CD14-positive monocyte (primary cell): Measurements from ENCODE around the gene SLC25A17. TPM values are rescaled to one million over a fixed set of nuclear protein-coding genes. Genes with fewer than 3 reads are reported as not detected.

ENCODE experiments used
- DNase-seq, 3 donors: peaks; one replicate each; pipeline ENCODE4 v3.0.0-alpha.2; 2011 to 2022
- H2AFZ ChIP-seq: 2 replicates; pipeline ENCODE4 v1.6.0; 2012; ENCODE audit warnings: mild to moderate bottlenecking, low read depth, low read length, inconsistent platforms; ENCODE audit not compliant: insufficient read depth, poor library complexity, severe bottlenecking
- H3K27ac ChIP-seq, 2 donors: 1 replicate in 1 of 2; 2 replicates in 1 of 2; pipeline ENCODE4 v1.5.1; 2012 to 2013; ENCODE audit warnings: low read length in 2 of 2, control low read depth in 1 of 2, inconsistent platforms in 1 of 2, low read depth in 1 of 2, mild to moderate bottlenecking in 1 of 2
- H3K27me3 ChIP-seq, 2 donors: one replicate each; pipeline versions ENCODE4 v1.6.0 to v1.6.1; 2011 to 2013; ENCODE audit warnings: low read length in 2 of 2; ENCODE audit not compliant: control insufficient read depth in 2 of 2, insufficient read depth in 2 of 2
- H3K36me3 ChIP-seq, 2 donors: replicated peaks in 1 of 2; 1 replicate in 1 of 2; 2 replicates in 1 of 2; pipeline versions ENCODE4 v1.5.1 to v1.6.1; 2012 to 2013; ENCODE audit warnings: low read length in 2 of 2, control low read depth in 1 of 2, inconsistent platforms in 1 of 2, mild to moderate bottlenecking in 1 of 2; ENCODE audit not compliant: insufficient read depth in 2 of 2, control insufficient read depth in 1 of 2
- H3K4me1 ChIP-seq, 2 donors: 1 replicate in 1 of 2; 2 replicates in 1 of 2; pipeline versions ENCODE4 v1.5.1 to v1.6.1; 2012 to 2013; ENCODE audit warnings: low read length in 2 of 2, control low read depth in 1 of 2, inconsistent platforms in 1 of 2, mild to moderate bottlenecking in 1 of 2, moderate library complexity in 1 of 2; ENCODE audit not compliant: insufficient read depth in 2 of 2, control insufficient read depth in 1 of 2
- H3K4me2 ChIP-seq: replicated peaks from 2 replicates; pipeline ENCODE3; 2012; ENCODE audit warnings: low read length, moderate library complexity, mild to moderate bottlenecking; ENCODE audit not compliant: poor library complexity, severe bottlenecking; ENCODE audit errors: extremely low read depth
- H3K4me3 ChIP-seq, 3 experiments: fragments of 200-600 bp in 1 of 3; sonication (generic) in 1 of 3; replicated peaks in 1 of 3; 1 replicate in 2 of 3; 2 replicates in 1 of 3; pipeline ENCODE4 v1.5.1; 2011 to 2013; ENCODE audit warnings: low read length in 3 of 3, mild to moderate bottlenecking in 3 of 3, control low read depth in 2 of 3, low read depth in 2 of 3, inconsistent platforms in 1 of 3, moderate library complexity in 1 of 3
- H3K79me2 ChIP-seq: 2 replicates; pipeline ENCODE4 v1.6.0; 2012; ENCODE audit warnings: mild to moderate bottlenecking, control low read depth, inconsistent platforms, low read length, moderate library complexity; ENCODE audit not compliant: insufficient read depth
- H3K9ac ChIP-seq: 2 replicates; pipeline ENCODE4 v1.6.0; 2017; ENCODE audit warnings: low read length, mild to moderate bottlenecking; ENCODE audit not compliant: insufficient read depth, poor library complexity, severe bottlenecking
- H3K9me3 ChIP-seq, 2 donors: replicated peaks in 1 of 2; 1 replicate in 1 of 2; 2 replicates in 1 of 2; pipeline versions ENCODE4 v1.5.1 to v1.6.1; 2012 to 2013; ENCODE audit warnings: low read length in 2 of 2, control low read depth in 1 of 2; ENCODE audit not compliant: control insufficient read depth in 1 of 2, insufficient read depth in 1 of 2
- H4K20me1 ChIP-seq: 2 replicates; pipeline ENCODE4 v1.6.0; 2012; ENCODE audit warnings: mild to moderate bottlenecking, low read length, control low read depth, moderate library complexity; ENCODE audit not compliant: insufficient read depth
- H3K27ac Mint-ChIP-seq, 7 donors: one replicate each; pipeline ENCODE4 v1.8.0; 2020; ENCODE audit warnings: mild to moderate bottlenecking in 7 of 7, mixed read lengths in 7 of 7, moderate library complexity in 6 of 7, inconsistent platforms in 2 of 7
- H3K27me3 Mint-ChIP-seq, 3 donors: one replicate each; pipeline ENCODE4 v1.8.0; 2021 to 2022; ENCODE audit warnings: low read depth in 3 of 3, mild to moderate bottlenecking in 3 of 3, mixed read lengths in 3 of 3, moderate library complexity in 3 of 3, inconsistent platforms in 1 of 3
- H3K36me3 Mint-ChIP-seq, 2 donors: one replicate each; pipeline ENCODE4 v1.8.0; 2020; ENCODE audit warnings: mixed read lengths in 2 of 2, inconsistent platforms in 1 of 2, mild to moderate bottlenecking in 1 of 2
- H3K4me1 Mint-ChIP-seq: one replicate; pipeline ENCODE4 v1.8.0; 2020; ENCODE audit warnings: mild to moderate bottlenecking, mixed read lengths
- H3K4me3 Mint-ChIP-seq, 2 donors: one replicate each; pipeline ENCODE4 v1.8.0; 2020; ENCODE audit warnings: mild to moderate bottlenecking in 2 of 2, mixed read lengths in 2 of 2, moderate library complexity in 1 of 2
- H3K9me3 Mint-ChIP-seq, 7 donors: one replicate each; pipeline ENCODE4 v1.8.0; 2020 to 2022; ENCODE audit warnings: mixed read lengths in 7 of 7, mild to moderate bottlenecking in 6 of 7, moderate library complexity in 6 of 7, inconsistent platforms in 2 of 7
- WGBS: methylation state at CpG from one replicate; pipeline ENCODE4 v1.1.5; 2013; ENCODE audit warnings: missing lambda C conversion rate; ENCODE audit not compliant: insufficient coverage; 5-methylcytosine and 5-hydroxymethylcytosine counted together
- intact Hi-C, 2 donors: fragments of 100-400 bp; cut with micrococcal nuclease; formaldehyde crosslinking; loops; one replicate each; pipeline versions ENCODE4 v1.15.0 to v1.15.1; 2023
- polyA plus RNA-seq, 3 donors: library from polyadenylated mRNA; depleted of rRNA in 1 of 3; unstranded in 2 of 3; stranded (reverse) in 1 of 3; fragments of 300-500 nt in 2 of 3; fragments of >200 nt in 1 of 3; fragmentation: Illumina TruSeq in 2 of 3; gene quantifications; 1 replicate in 2 of 3; 2 replicates in 1 of 3; pipeline ENCODE4 v1.2.3, GENCODE V29; 2012 to 2021
- TF ChIP-seq, protein P1 (sequence below): fragments of 200-600 bp; IDR thresholded peaks from one replicate; pipeline ENCODE4 v1.8.0; 2022; ENCODE audit warnings: antibody characterized with exemption, mild to moderate bottlenecking

SLC25A17 gene
- polyA plus RNA-seq, 3 donors: 7.3 to 10.6 (median 8.8) TPM

DNA sequence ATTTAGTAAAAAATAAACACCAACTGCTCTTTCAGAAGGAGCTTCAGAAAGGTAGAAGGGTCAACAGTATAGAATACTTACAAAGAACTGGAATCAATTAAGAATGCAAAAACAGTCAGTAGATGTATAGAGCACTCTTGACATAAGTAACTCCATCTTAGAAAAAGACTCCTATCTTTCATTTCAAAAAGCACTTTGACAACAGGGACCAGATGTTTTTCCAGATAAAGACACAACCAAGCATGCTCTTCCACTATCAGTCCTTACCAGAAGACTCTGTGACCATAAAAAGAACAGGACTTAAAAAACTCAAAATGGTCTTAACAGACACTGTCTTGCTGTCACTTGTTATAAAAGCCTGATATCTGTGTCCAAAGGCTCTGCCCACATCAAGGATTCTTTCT is 5.2 kb downstream of the SLC25A17 start:
- intact Hi-C loops: loop anchor here in 1 of 2 donors (10.0 kb wide), 1 partner anchor 81 kb away; no protein-coding TSS in a partner anchor
- Mint-ChIP-seq H3K4me1 (peaks cover 20% of the 10 kb centered on the region), H3K36me3 (peaks cover 4 to 12% of the 10 kb centered on the region in 2 donors), H3K4me3 (no peak overlapping the region), H3K9me3 (no peaks in the 10 kb centered on the region), H3K27me3 (peaks cover 0 to 2% (median under 1%) of the 10 kb centered on the region in 3 donors), H3K27ac (peak overlapping the region in 1 of 7 donors; percentile 59)
- H3K4me3 ChIP-seq: no peak overlapping the region
- H3K27me3 ChIP-seq: no peaks in the 10 kb centered on the region
- H3K36me3 ChIP-seq: no peaks in the 10 kb centered on the region
- no peak overlapping the region for H3K4me2 ChIP-seq
- no peak overlapping the region for H3K27ac ChIP-seq
- peaks cover 18 to 20% of the 10 kb centered on the region in 2 donors for H3K4me1 ChIP-seq
- no peak overlapping the region for H3K9ac ChIP-seq
- TF ChIP-seq, protein P1, sequence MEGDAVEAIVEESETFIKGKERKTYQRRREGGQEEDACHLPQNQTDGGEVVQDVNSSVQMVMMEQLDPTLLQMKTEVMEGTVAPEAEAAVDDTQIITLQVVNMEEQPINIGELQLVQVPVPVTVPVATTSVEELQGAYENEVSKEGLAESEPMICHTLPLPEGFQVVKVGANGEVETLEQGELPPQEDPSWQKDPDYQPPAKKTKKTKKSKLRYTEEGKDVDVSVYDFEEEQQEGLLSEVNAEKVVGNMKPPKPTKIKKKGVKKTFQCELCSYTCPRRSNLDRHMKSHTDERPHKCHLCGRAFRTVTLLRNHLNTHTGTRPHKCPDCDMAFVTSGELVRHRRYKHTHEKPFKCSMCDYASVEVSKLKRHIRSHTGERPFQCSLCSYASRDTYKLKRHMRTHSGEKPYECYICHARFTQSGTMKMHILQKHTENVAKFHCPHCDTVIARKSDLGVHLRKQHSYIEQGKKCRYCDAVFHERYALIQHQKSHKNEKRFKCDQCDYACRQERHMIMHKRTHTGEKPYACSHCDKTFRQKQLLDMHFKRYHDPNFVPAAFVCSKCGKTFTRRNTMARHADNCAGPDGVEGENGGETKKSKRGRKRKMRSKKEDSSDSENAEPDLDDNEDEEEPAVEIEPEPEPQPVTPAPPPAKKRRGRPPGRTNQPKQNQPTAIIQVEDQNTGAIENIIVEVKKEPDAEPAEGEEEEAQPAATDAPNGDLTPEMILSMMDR: no peak
- H4K20me1 ChIP-seq: peaks cover 3% of the 10 kb centered on the region
- peaks cover 50% of the 10 kb centered on the region for H3K79me2 ChIP-seq
- H3K9me3 ChIP-seq: no peaks in the 10 kb centered on the region
- no peak for DNase-seq
- no peak overlapping the region for H2AFZ ChIP-seq

DNA sequence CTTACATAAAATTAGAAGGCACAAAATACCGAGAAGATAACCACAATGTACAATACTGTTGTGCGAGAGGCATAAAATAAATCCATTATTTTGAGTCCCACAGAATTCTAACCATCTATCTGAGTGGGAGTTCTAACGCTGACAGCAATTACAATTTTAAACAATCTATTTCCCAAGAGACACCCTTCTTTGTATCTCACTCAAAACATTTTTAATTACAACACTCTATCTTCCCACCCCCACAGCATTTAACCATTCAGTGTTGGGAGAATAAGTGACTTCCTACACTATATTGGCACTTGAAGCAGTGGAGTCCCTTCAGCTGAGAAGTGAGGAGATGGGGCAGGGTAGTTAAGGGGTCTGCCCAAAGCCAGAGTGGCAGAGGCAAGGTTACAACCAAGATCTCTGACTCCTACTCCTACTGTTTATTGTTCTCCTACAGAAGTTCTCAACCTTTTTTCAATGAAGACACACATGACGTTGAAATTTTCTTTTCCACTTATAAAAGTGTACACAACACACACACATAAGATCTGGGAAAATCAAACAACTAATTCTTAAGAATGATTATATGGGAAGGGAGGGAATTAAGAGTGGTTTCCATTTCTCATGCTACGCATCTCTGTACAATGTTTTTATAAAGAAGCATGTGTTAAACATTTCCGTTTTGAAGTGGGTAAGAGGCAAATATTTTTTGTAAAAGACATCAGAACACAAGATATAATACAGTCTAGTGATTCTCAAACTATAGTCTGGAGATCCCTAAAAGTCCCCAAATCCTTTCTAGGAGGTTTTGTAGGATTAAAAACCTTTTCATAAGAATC is 10.9 kb downstream of the SLC25A17 start:
- Histone ChIP-seq H3K27ac (no peak overlapping the region), H3K9me3 (no peaks in the 10 kb centered on the region), H3K4me1 (no peaks in the 10 kb centered on the region), H3K9ac (no peak overlapping the region), H2AFZ (no peak overlapping the region), H3K4me3 (no peak overlapping the region), H3K4me2 (no peak overlapping the region), H3K27me3 (no peaks in the 10 kb centered on the region), H4K20me1 (no peaks in the 10 kb centered on the region), H3K36me3 (no peaks in the 10 kb centered on the region), H3K79me2 (peaks cover 15% of the 10 kb centered on the region)
- Mint-ChIP-seq H3K27me3 (peaks cover 0 to 2% (median 2%) of the 10 kb centered on the region in 3 donors), H3K36me3 (peaks cover 5 to 11% of the 10 kb centered on the region in 2 donors), H3K4me3 (no peak overlapping the region), H3K9me3 (peaks cover 0 to 3% (median 0%) of the 10 kb centered on the region in 7 donors), H3K4me1 (no peaks in the 10 kb centered on the region), H3K27ac (no peak overlapping the region)
- TF ChIP-seq, protein P1: no peak
- DNase-seq: no peak
- 83% methylated on average over 1 of the region's 6 CpGs for WGBS
- intact Hi-C loops: no loop called here
